Activated CD4-positive, alpha-beta T cell treated with anti-CD3 and anti-CD28 coated beads for 1 hour (primary cell): ENCODE data around the gene MICU1.
"Not testable (repeated sequence)": the region's sequence is repeated elsewhere in the genome, so short reads cannot be mapped to it uniquely, and the experiment has no call there.

ENCODE experiments used
- DNase-seq: peaks from one replicate; pipeline ENCODE4 v3.0.0-alpha.2; 2020

The MICU1 gene

DNA sequence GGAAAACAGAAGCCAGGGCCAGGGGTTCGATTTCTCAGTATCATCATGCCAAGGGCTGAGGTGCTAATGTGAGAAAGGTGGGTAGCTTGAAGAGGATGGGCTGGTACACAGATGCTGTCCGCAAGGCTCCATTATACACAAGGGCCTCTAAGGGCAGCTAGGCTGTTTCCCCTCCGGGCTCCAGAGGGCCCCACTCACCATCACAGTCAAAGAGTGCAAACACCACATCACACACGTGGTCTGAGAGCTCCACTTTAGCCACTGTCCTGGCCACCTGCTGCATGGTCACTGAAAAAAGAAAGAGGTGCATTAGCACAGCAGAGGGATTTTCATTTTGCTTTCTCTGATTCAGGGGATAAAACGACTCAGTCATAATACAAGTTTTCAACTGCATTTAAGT is 250.3 kb downstream of the MICU1 start:
- DNase-seq, result no peak

DNA sequence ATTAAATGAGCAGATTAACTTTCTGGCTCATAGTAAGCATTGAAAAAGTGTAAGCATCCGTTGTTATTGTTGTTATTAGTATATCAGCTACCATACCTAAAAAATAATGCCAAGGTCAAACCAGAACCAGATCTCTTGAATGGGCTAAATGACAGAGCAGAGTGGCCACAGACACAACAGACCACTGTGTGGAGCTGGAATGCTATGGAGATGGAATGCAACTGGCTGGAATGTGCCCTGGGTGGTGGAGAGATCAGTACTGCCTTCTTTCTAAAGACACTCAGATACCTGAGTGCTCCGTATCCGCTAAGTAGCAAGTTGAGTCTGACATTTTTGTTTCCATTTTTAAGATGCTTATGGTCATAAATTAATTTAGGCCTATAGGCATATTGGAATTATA is 250.7 kb downstream of the MICU1 start:
- no peak for DNase-seq

DNA sequence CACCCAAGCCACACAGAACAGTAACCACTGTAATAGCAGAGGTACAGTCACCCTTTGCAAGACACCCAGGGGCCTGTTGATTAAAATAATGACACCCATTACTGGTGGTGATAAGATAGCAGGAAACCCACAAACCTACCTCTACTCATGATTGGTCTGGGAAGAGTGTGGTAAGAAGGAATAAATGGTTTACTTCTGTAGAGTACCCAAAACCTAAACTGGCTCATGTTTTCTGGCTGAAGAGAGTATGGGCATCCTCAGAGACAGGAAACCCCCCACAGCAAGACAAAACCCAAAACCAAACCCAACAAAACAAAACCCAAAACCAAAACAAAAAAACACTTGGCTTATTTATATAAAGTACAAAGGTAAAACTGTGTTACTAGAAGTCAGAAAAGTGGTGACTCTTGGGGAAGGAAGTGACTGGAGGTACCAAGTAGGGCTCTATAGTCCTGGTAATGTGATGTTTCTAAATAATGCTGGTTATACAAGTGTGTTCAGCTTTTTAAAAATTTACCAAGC is 255.6 kb downstream of the MICU1 start:
- no peak for DNase-seq

DNA sequence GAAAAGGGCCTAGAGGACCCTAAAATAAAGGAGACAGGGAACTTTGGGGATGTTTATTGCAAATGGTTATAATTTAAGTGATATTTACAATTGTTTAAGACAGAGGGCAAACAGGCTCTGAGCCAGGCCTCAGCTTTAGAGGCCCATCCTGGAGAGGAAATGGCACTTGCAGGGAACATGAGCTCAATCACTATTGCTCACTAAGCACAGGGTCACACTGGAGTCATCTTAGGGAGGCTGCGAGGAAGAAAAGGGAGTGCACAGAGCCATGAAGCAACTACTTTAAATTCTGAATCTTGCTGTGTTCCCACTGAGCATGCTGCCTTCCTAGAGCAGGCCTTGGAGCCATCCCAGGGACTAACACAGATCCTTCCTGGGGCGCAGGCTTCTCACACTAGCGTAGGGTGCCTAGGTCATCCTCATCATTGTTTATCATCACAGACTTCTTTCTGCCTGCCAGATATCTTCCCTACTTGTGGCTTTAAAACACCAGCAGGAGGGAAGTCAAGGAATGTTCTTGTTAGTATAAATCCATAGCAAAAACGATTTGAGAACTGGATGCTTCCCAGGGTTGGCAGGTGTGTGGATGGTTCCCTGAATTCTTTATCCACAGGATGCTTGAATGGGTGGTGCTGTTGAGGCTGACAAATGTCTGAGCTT is 258.4 kb downstream of the MICU1 start:
- no peak for DNase-seq

DNA sequence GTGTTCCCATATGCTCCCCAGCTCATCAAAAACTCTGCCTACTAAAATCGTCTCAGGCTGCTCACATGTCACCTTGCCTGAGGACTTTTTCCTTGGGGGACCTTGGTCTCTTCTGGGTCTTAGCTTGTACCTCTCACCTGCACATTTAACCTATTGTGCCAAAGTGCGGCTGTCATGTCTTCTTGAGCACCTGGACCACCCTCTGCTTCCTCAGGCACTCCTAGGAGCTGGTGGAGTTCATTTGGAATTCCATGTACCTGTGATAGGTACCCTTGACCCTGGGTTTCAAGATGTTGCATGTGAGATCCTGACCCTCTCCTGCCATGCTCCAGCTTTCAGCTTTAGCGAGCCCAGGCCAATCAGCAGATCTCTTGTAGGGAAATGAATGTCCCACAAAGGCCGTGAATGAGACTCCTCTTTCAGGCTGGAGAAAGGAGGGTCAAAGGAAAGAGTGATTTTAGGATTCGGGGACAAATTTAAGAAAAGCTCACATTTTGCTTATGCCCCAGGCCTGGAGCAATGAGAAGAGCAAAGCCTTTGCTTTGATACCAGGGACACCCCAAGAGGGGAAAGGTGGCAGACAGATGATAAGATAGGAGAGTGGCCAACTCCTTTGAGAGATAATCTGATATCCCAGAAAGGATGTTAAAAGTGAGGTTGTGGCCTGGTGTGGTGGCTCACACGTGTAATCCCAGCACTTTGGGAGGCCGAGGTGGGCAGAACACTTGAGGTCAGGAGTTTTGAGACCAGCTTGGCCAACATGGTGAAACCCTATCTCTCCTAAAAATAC is 260.6 kb downstream of the MICU1 start:
- DNase-seq, result no peak

DNA sequence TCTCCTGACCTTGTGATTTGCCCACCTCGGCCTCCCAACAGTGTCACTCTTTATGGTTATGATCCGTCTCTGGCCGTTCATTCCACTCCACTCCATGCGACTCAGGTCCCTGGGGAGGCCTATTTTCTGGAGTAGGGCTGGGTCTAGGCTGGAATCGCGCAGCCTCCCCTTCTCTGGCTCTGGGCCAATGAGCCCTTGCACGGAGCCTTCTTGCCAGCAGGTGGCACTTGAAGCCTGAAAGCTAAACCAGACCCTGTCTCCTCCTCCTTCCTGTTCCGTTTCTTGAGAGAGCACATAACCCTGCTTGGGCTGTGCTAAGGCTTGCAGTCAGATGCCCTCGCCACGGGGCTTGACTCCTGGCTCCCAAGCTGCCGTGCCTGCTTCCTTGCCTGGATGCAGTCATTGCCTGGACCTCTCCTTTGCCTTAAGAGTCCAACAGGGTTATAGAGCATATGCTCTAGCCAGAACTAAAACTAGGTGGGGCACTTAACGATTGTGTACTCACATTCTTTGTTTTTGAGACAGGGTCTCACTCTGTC is 261.6 kb downstream of the MICU1 start:
- peak; percentile 73 for DNase-seq

DNA sequence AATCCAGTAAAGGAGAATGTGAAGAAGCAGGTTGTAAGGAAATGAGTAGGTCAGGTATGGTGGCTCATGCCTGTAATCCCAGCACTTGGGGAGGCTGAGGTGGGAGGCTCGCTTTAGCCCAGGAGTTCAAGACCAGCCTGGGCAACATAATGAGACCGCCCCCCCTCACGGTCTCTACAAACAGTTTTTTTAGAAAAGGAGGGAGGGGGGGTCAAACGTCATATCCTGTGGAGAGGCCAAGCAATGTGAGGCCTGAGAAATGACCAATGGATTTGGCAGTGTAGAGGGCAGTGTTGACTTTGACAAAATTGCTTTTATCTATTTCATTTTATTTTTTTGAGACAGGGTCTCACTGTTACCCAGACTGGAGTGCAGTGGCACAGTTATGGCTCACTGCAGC is 268.9 kb downstream of the MICU1 start:
- no peak for DNase-seq

DNA sequence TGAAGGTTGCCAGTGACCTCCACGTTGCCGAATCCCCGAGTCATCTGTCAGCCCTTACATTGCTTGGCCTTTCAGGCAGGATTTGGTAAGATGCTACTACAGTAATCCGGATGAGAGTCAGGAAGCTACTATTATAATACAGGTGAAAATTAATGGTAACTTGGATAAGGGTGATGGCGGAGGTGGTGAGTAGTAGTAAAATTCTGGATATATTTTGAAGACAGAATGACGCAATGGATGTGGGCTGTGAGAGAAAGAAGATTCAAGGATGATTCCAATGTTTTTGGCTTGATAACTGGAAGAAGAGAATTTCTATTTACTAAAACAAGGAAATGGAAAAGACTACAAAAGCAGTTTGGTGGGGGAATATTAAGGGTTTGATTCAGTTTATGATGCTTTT is 269.8 kb downstream of the MICU1 start:
- no peak for DNase-seq

DNA sequence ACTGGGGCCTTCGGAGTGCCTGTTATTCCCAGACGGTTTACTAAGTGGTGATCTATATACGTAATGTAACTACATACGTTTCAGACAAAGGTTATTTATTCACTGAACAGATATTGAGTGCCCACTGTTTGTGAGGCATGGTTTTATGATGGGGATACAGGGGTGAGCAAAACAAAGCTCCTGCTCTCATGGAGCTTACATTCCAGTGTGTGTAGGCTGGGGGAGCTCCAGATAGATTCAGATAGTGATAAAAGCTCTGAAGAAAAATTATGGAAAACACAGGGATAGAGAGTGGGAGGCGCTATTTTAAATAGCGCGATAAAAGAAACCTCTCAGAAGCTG is 270.7 kb downstream of the MICU1 start:
- DNase-seq, result no peak

DNA sequence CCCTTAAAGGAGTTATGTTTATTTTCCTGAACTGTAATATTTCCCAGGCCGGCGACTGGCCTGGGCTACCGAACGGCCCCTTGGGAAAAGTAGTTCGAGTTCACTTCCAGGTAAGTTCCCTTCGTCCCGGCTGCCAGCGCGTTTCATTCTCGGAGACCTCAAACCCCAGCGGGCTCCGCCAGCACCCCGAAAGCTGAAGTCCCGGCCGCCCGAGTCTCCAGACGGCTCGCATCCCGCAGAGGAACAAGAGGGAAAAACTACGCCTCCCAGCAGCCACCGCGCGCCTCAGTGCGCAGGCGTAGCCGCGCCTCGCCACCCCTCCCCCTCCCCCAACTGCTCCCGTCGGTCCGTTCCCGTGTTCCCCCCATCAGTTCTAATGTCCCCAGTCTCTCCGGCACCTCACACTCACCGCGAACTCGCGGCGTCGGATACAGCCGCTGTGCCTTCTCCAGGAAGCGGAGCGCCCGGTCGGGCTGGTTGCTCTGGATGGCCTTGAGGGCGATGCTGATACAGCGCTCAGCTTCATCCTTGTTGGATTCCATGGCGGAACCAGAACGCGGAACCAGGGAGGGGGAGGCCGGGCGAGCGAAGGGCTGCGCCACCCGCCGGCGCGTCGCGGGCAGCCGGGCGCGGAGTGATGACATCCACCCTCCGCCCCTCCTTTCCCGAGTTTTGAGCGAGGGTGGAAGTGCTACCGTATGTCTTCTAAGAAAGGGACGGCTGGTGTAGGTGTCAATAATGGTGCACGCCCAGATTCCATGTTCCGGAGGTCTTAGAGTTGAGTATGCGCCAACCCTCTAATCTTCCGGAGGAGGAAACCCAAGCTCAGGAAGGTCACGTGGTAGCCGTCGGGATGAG is 271.3 kb downstream of the MICU1 start, which contains the start of gene DNAJB12:
Gene DNAJB12 (minus strand): TSS at position 564 of the 858 bp plus-strand sequence. CDS start 22 bp downstream, at position 542.
- peak; percentile 83 for DNase-seq

DNA sequence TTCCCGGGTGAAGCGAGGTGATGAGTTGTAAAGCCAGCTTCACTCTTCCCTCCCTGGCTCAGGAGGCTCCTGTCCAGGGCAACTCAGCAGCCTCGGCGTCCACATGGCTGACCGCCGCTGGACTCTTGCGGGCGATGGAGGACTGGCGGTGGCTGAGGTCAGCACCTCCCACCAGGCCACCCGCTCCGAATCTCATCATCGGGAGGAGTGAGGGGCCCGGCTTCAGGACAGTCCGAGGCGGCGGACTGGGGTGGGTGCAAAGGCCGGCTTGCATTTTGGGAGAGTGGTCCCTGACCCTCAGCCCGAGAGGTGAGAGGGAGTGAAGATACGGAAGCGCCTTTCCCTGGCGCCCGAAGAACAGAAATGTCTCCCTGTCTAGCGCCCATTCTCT is 271.9 kb downstream of the MICU1 start:
- DNase-seq, result no peak

DNA sequence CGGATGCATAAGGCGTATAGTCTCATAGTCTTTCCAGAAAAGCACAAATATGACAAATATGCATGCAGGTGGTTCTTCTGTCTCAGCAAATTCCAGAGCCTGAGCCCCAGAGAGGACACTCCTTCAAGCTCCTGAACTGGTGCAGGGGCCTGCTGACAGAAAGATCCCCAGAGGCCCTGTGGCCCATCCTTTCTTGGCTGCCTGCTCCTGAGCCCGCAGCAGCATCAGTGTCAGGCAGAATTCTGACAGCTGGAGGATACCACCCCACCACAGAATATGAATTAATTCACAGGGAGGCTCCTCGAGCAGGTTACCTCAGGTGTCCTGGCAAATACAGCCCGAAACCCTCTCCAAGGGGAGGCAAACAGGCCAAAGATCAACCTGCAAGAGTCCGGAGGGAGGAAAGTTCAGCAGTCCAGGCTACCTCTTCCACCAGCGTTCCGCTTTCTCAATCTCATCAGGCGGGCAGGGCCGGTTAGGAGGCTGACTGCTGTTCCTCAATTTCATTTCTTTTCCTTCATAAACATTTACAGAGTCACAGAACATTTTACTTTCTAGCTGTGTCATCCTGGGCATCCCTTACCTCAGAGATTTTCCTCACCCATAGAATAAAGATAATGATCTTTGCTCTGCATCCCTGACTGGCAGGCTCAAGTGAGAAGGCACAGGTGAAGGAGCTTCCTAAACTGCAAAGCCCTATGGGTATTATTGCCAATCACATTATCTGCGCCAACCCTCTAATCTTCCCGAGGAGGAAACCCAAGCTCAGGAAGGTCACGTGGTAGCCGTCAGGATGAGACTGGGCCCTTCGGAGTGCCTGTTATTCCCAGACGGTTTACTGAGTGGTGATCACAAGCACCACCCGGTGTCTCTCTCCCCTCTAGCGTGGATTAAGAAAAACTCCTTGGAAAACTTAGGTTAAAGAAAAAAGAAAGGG is 272.6 kb downstream of the MICU1 start:
- DNase-seq, result no peak

DNA sequence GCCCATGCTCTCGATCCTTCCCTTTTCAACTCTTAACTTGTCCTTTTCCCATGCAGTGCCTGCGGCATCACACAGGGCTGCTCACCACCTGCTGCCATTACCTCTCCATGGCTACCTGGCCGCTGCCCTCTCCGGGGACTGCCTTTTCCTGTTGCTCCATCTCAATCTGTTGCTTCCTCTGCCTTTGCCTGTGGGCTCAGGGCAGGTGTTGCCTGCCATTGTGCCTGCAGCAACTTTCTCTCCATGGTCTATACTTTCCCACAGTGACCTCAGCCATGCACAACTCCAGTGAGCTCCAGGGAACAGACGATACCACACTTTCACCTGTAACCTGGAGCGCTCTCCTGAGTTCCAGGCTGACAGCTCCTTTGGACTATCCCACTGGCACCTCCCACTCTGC is 274.4 kb downstream of the MICU1 start:
- DNase-seq, result no peak

DNA sequence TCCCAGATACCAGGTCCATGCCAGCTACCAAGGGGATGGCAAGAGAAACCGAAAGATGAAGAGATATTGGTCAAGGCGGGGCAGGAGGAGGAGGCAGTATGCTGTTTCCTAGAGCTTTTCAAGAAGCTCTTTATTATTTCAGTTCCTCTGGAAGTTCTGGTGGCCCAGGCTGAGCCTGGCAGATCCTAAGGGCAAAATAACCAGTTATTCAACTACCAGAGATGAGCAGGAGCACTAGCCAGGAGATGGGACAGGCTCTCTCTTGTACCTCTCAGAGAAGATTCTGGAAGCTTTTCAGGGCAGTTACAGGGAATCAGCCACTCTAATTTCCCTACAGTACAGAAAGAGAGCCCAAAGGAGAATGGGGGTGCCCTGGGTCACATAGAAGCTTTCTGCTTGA is 276.4 kb downstream of the MICU1 start:
- DNase-seq, result no peak

DNA sequence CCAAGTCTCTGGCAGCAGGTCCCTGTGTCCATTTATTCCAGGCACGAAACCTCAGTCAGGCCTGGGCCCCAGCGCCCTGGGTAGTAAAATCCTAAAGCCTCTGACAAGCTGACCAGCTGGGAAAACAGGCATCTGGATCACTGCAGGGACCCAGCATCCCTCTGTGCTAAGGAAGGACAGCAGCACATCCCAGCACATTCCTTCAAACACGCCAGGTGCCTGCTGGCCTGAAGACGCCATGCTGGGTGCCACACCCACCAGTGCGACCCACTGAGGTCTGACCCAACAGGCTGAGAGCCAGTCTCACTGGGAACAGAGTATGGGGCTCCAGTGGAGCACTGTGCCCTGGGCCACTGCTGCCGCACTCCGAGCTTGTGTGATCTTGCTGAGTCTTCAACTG is 277.6 kb downstream of the MICU1 start:
- DNase-seq, result no peak

DNA sequence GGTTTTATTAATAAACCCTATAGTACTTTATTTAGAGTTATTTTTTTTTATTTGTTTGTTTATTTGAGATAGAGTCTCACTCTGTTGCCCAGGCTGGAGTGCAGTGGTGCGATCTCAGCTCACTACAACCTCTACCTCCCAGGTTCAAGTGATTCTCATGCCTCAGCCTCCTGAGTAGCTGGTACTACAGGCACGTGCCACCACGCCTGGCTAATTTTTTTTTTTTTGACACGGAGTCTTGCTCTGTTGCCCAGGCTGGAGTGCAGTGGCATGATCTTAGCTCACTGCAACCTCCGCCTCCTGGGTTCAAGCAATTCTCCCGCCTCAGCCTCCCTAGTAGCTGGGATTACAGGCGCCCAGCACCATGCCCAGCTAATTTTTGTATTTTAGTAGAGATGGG is 279.8 kb downstream of the MICU1 start:
- DNase-seq, result not testable (repeated sequence)

DNA sequence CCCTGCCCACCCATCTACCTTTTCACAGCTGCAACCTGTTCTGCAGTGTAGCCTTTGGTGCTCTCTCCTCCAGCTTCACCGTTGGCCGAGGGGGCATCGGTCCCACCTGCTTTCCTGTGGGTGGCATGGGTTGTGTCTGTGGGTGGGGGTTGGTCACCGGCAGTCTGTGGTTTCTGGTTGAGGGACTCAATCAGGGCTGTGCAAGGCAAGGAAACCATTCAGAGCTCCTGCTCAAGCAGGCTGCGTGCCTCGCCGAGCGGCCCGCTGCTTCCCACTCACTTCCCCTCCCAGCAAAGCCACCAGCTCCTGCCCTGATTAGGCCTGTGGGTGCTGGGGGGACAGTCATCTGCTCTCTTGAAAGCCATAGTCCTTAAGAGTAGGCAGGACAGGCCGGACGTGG is 280.9 kb downstream of the MICU1 start:
- DNase-seq, result no peak

DNA sequence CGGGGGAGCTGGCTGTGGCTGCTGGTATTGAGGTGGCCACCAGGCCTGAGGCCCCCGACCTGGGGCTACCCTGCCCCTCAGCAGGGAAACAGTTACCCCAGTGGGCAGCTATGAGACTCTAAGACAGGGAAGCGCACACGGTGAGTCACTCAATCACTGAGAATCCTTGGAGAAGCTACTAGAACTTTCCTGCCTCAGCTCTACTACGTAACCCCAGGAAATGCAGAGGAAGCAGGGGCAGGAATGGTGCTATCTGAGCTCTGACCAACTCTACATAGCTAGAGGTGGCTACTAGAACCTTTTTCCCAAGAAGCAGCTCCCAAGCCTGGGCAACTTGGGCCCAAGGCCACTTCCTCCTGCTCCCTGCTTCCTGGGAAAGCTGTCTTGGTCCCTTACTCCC is 283.0 kb downstream of the MICU1 start:
- DNase-seq, result no peak

DNA sequence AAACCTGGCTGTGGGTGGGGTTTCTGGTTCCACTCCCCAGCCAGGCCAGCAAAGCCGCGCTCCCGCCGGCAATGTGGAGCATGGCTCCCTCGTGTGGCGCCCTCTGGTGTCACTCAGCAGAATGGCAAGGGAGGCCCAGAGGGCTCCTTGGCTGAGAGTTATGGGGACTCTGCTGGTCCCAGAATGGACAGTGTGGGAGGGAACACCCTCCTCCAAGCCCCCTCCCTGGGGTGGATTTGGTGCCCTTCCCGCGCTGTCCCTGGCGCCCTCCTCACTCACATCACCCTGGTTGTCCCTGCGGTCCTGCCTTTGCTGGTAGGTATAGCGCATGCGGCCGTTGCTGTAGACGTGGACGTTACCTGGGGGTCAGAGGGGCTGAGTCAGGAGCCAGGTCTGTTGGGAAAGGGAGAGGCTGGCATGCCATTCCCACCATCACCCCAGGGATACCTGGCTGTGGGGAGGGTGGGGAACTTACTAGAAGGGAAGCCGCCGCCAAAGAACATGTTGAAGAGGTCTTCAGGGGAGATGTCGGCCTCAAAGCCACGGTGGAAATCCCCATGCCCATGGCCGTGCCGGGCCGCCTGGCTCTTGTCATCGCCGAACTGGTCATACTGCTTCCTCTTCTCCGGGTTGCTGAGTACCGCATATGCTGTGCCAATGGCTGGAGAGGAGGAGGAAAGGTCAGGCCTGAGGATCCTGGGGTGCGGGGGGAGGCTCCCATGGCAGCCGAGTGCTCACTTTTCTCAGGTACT is 285.2 kb downstream of the MICU1 start:
- DNase-seq, result peak; percentile 66

DNA sequence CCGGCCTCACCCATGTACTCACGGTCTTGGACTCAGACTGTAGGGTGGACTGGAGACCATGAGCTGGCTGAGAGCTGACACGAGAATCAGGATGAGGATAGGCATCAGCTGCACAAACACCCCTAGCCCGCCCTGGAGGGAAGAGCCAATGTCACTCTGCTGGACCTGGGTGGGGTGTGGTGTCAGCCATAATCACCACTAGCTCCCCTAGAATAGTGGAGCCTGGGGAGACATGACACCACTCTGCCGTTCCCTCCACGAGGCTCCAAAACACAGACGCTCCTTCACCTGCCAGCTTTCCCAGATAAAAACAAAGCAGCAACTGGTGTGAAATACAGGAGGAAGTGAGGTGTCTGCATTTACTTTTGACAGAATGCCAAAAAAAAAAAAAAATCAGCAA is 287.7 kb downstream of the MICU1 start:
- DNase-seq, result no peak

DNA sequence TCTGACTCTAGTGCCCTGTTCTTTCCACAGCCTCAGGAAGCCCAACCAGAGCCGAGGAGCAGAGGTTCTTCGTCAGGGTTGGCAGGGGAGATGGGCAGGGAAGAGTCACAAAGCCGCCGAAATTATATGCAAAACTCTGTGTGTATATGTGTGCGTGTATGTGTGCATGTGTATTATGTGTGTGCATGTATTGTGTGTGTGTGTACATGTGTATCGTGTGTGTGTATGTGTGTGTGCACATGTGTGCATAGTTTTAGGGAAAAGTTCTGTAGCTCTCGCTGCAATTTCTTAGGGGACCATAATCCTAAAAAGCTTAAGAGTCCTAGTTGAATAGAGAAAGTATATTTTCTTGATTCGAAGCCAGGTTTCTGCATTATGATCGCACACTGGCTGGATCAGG is 288.2 kb downstream of the MICU1 start:
- DNase-seq, result no peak
